Neural cell (in vitro differentiated cells): ENCODE measurements around the gene ANKRD42. TPM values are rescaled to one million over a fixed set of nuclear protein-coding genes. Genes with fewer than 3 reads are reported as not detected.

ENCODE experiments used
- H2AFZ ChIP-seq: fragments of 200-600, 300-800 bp; sonication (generic), shearing (Covaris generic); 2 replicates; pipeline ENCODE4 v1.6.0; 2014; ENCODE audit warnings: low read depth, mild to moderate bottlenecking, antibody characterized with exemption, low read length, moderate library complexity
- H3F3A ChIP-seq: fragments of 200-600 bp; shearing (Covaris generic); 2 replicates; pipeline ENCODE4 v1.6.1; 2016; ENCODE audit warnings: mild to moderate bottlenecking, moderate library complexity, mixed read lengths, antibody characterized with exemption, low read length; ENCODE audit not compliant: insufficient read depth, poor library complexity, severe bottlenecking
- H3K27ac ChIP-seq: fragments of 200-600, 300-800 bp; sonication (generic), shearing (Covaris generic); 2 replicates; pipeline ENCODE4 v1.5.1; 2014; ENCODE audit warnings: mild to moderate bottlenecking, low read length, moderate library complexity
- H3K27me3 ChIP-seq: fragments of 300-800, 200-600 bp; sonication (generic), shearing (Covaris generic); 2 replicates; pipeline ENCODE4 v1.6.0; 2014; ENCODE audit warnings: mild to moderate bottlenecking, low read depth, low read length, moderate library complexity; ENCODE audit not compliant: insufficient read depth
- H3K36me3 ChIP-seq: fragments of 300-800, 200-600 bp; sonication (generic), shearing (Covaris generic); 2 replicates; pipeline ENCODE4 v1.5.1; 2014; ENCODE audit warnings: mild to moderate bottlenecking, antibody characterized with exemption, low read length, moderate library complexity; ENCODE audit not compliant: insufficient read depth
- H3K4me2 ChIP-seq: fragments of 300-800, 200-600 bp; sonication (generic), shearing (Covaris generic); 2 replicates; pipeline ENCODE4 v1.6.0; 2014; ENCODE audit warnings: mild to moderate bottlenecking, low read length
- H3K4me3 ChIP-seq: fragments of 300-800, 200-600 bp; sonication (generic), shearing (Covaris generic); 2 replicates; pipeline ENCODE4 v1.5.1; 2014; ENCODE audit warnings: mild to moderate bottlenecking, low read length, moderate library complexity
- H3K79me2 ChIP-seq: fragments of 200-600 bp; shearing (Covaris generic); replicated peaks from 2 replicates; pipeline ENCODE4 v1.6.0; 2014; ENCODE audit warnings: mild to moderate bottlenecking, low read length, moderate library complexity; ENCODE audit not compliant: insufficient read depth
- H3K9ac ChIP-seq: fragments of 300-800, 200-600 bp; sonication (generic), shearing (Covaris generic); 2 replicates; pipeline ENCODE4 v1.6.1; 2016; ENCODE audit warnings: mild to moderate bottlenecking, low read length, mixed read lengths
- H3K9me2 ChIP-seq: fragments of 200-600 bp; shearing (Covaris generic); 2 replicates; pipeline ENCODE4 v1.6.1; 2016; ENCODE audit warnings: mild to moderate bottlenecking, low read length, mixed read lengths; ENCODE audit not compliant: insufficient read depth
- H3K9me3 ChIP-seq: fragments of 200-600, 300-800 bp; sonication (generic), shearing (Covaris generic); 2 replicates; pipeline ENCODE4 v1.6.1; 2016; ENCODE audit warnings: mild to moderate bottlenecking, mixed run types, low read length, moderate library complexity, mixed read lengths
- H4K20me1 ChIP-seq: fragments of 200-600 bp; shearing (Covaris generic); 2 replicates; pipeline ENCODE4 v1.6.1; 2016; ENCODE audit warnings: mild to moderate bottlenecking, mixed run types; ENCODE audit not compliant: insufficient read depth
- CTCF ChIP-seq: fragments of 450-650 bp; IDR thresholded peaks from 2 replicates; pipeline ENCODE4 v1.5.1; 2014; ENCODE audit warnings: antibody characterized with exemption, mild to moderate bottlenecking, moderate library complexity; ENCODE audit not compliant: poor library complexity, severe bottlenecking
- EP300 ChIP-seq: fragments of 450-650 bp; conservative IDR thresholded peaks from 2 replicates; pipeline ENCODE4 v1.6.1; 2014; ENCODE audit warnings: antibody characterized with exemption, mild to moderate bottlenecking, moderate library complexity; ENCODE audit not compliant: poor library complexity, severe bottlenecking
- EZH2 ChIP-seq: fragments of 200-600, 300-800 bp; shearing (Covaris generic), sonication (generic); IDR thresholded peaks from 2 replicates; pipeline ENCODE4 v1.6.1; 2014; ENCODE audit warnings: antibody characterized with exemption, low read length, borderline replicate concordance, mild to moderate bottlenecking; ENCODE audit not compliant: insufficient read depth, poor library complexity, severe bottlenecking
- MXI1 ChIP-seq: fragments of 450-650 bp; conservative IDR thresholded peaks from 2 replicates; pipeline ENCODE4 v1.6.1; 2014; ENCODE audit warnings: antibody characterized with exemption, mild to moderate bottlenecking; ENCODE audit not compliant: poor library complexity, severe bottlenecking
- POLR2AphosphoS5 ChIP-seq: IDR thresholded peaks from 2 replicates; pipeline ENCODE4 v1.6.1; 2012
- RAD21 ChIP-seq: fragments of 450-650 bp; conservative IDR thresholded peaks from 2 replicates; pipeline ENCODE4 v1.6.1; 2014; ENCODE audit warnings: antibody characterized with exemption, mild to moderate bottlenecking, moderate library complexity
- REST ChIP-seq: IDR thresholded peaks from 2 replicates; pipeline ENCODE4 v1.6.1; 2012; ENCODE audit warnings: borderline replicate concordance
- SMC3 ChIP-seq: fragments of 450-650 bp; conservative IDR thresholded peaks from 2 replicates; pipeline ENCODE4 v1.6.1; 2014; ENCODE audit warnings: antibody characterized with exemption, mild to moderate bottlenecking, moderate library complexity; ENCODE audit not compliant: poor library complexity
- TAF1 ChIP-seq: IDR thresholded peaks from 2 replicates; pipeline ENCODE4 v1.6.1; 2012; ENCODE audit warnings: low read depth
- polyA plus RNA-seq: library from polyadenylated mRNA; depleted of rRNA; stranded (reverse); fragments of >200 nt; gene quantifications from 2 replicates; pipeline ENCODE4 v1.2.3, GENCODE V29; 2014

ANKRD42 gene
- polyA plus RNA-seq, 1 donor from 2014 or later: 16.1 TPM

GRCh38 chr11:83191491-83191890 lies 2.0 kb upstream of the ANKRD42 start:
- Histone ChIP-seq H3K4me3 (no peak overlapping the region), H3K27ac (no peak overlapping the region), H3K79me2 (peaks cover 17% of the 10 kb centered on the region), H3K9me2 (no peaks in the 10 kb centered on the region), H3K9ac (no peak overlapping the region), H4K20me1 (no peaks in the 10 kb centered on the region), H3K36me3 (peaks cover 4% of the 10 kb centered on the region), H3F3A (no peaks in the 10 kb centered on the region), H3K4me2 (no peak overlapping the region), H2AFZ (no peak overlapping the region), H3K9me3 (no peaks in the 10 kb centered on the region), H3K27me3 (no peaks in the 10 kb centered on the region)
- TF ChIP-seq CTCF (no peak), MXI1 (no peak), SMC3 (no peak), EZH2 (no peak), EP300 (no peak), RAD21 (no peak), POLR2AphosphoS5 (no peak), TAF1 (no peak), REST (no peak)

- TF ChIP-seq TAF1 (no peak), REST (no peak), POLR2AphosphoS5 (no peak), CTCF (no peak), EP300 (no peak), RAD21 (no peak), MXI1 (no peak), SMC3 (no peak), EZH2 (no peak)
- no peaks in the 10 kb centered on the region for H3K9me2 ChIP-seq
- H3K4me3 ChIP-seq: peak overlapping the region; percentile 80
- no peaks in the 10 kb centered on the region for H4K20me1 ChIP-seq
- H3K36me3 ChIP-seq: no peaks in the 10 kb centered on the region
- H3K79me2 ChIP-seq: peaks cover 19% of the 10 kb centered on the region
- H2AFZ ChIP-seq: no peak overlapping the region
- peak overlapping the region; percentile 91 for H3K4me2 ChIP-seq
- H3K27me3 ChIP-seq: no peaks in the 10 kb centered on the region
- no peak overlapping the region for H3K27ac ChIP-seq
- no peaks in the 10 kb centered on the region for H3K9me3 ChIP-seq
- peak overlapping the region; percentile 90 for H3K9ac ChIP-seq
- H3F3A ChIP-seq: no peaks in the 10 kb centered on the region
These were observed 1.5 kb upstream of the ANKRD42 start for GRCh38 chr11:83191986-83192385.
